Middle frontal gyrus (tissue), 1 donor: Measurements from ENCODE around the gene SLU7.

Experiments used
- DNase-seq: peaks from one replicate; pipeline ENCODE4 v3.0.0-alpha.2; 2015; ENCODE audit warnings: low spot score; ENCODE audit errors: extremely low spot score

The SLU7 gene

DNA sequence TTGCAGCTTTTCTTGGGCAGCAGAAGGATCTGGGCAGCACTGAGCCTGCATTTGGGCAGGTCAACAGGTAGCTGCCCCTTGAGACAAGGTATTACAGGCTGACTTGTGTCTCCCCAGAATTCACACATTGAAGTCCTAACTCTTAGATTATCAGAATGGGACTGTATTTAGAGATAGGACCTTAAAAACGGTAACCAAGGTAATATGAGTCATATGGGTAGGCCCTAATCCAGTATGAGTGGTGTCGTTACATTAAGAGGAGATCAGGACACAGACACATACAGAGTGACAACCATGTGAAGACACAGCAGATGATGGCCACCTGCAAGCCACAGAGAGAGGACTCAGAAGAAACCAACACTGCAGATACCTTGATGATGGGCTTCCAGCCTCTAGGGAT lies 51.6 kb downstream of the SLU7 start:
- no peak for DNase-seq

DNA sequence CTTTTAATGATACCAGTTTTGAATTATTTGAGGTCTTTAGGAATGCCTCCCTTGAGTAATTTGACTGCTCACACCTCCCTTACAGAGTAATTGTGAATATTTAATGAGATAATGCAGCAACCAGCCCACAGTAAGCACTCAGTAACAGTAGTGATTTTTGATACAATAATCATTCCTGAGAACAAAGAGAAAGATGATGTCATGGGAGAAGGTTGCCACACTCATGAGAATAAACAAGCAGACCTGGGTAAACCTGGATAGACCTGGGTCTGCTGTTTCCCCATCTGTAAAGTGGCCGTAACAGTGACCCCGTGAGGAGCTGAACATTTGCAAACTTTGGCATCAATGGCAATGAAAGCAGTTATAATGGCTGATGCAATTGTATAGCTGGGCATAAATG lies 52.7 kb downstream of the SLU7 start:
- DNase-seq: no peak

DNA sequence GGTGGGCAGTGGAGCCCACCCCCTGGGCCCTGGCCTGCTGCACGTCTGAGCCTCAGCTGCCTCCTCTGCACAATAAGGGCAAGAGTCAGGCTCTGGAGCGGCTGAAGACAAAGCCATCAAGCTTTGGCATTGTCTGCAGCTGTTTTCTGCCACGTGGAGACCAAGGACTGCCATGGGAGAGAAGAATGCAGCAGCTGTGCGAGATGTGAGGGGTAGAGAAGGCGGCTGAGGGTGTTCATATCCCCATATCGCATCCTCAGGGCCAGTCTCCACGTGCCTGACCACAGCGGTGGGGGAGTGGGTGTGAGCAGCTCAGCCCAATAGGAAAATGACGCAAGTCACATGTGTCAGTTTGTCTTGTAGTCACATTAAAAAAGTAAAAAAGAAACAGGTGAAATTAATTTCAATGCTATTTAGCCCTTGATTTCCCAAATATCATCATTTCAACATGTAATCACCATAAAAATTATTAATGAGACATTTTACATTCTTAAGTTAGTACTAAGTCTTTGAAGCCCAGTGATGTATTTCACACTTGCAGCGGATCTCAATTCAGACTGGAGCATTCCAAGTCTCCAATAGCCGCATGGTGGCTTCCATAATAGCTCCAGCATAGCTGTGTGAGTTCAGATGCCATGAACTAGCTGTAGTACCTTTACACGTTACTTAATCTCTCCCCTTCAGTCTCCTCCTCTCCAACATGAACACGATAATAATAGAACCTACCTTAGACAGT lies 55.1 kb downstream of the SLU7 start:
- DNase-seq: no peak

DNA sequence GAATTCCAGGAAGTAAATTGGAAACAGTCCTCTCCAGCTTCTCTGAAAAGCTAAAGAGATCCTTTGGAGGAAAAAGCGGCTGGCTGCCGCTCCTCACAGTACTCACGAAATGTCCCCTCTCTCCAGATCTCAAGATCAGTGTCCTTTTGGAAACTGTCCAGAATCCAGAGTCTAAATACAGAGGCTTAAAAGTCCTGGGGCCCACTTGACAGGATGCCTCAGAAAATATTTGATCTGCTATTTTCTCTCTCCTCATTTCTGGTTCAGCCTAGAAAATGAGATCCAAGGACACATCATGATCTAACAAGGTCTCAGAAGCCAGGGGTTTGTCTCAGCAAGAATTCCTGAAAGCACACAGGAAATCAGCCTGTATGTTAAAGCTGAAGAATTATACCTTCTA lies 55.7 kb downstream of the SLU7 start:
- no peak for DNase-seq

DNA sequence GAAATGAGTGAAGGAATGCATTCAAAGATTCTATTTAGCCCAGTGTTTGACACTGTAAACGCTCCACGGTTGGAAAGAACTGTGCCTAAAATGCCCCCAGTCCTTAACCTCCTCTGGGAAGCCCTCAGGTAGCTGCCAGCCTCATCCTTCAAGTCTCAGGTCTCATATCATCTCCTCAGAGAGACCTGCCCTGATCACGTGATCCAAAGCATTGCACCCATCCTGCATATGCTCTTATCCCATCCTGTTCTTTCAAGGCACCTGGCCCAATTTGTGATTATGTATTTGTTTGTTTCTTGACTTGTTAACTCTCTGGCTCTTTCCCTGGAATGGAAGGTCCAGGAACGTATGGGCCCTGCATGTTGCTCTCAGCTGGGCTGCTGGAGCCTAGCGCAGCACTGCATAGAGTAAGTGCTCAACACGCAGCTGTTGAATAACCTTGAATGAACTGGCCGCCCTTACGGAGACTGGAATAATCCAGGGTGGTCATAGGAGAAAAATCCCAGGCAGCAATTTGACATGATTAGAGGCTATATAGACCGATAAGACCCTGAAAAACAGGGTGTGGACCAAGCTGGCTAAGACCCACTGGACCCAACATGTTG lies 57.2 kb downstream of the SLU7 start:
- DNase-seq: no peak

DNA sequence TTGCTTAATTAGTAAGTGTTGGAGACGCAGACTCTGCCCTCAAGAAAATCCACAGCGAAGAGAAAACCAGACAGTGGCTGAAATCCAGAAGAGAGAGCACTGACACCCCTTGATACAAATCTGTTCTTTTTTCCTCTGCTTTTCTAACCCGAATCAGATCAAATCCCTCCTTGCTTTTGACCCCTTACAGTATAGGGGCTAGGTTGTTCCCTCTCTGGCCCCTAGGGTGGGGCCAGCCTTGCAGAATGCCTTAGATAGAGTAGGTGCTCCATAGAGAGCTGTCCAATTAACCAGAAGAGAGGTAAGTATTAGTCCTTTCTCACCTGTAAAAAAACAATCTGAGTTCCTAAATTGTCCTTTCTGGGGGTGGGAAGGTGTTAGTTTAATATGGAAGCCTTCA lies 58.6 kb downstream of the SLU7 start:
- DNase-seq: no peak

DNA sequence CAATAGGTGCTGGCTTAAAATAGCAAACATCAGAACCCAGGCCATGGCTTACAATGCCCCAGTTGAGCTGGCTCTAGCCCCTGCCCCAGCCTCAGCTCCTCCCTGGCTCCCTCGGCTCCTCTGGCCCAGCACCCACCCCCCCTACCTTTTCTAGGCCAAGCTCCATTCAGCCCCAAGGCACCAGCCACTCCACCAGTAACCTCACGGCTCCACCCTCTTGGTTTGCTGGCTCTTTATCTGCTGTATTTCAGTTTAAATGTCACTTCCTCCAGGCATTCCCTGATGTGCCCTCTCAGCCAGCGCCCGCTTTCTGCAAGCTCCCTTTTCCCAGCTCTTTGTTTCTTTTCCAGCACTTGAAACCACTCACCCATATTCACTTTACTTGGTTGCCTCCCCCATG lies 59.1 kb downstream of the SLU7 start:
- no peak for DNase-seq

DNA sequence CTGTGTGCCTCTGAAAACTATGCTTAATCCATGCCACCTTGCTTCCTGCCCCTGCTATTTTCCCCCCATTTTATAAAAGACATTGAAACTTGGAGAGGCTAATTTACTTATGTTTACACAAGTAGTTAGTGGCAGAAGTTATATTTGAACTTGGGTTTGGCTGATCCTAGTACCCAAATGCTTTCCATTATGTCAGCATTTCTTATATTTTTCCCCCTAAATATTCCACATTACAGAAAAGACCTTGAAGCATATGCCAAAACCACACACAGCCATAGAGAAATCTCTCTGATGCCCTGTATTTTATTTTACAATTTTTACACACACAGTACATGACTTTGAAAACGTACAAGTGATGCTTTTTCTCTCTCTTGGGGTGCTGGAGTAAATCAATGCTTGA lies 59.6 kb downstream of the SLU7 start:
- no peak for DNase-seq

DNA sequence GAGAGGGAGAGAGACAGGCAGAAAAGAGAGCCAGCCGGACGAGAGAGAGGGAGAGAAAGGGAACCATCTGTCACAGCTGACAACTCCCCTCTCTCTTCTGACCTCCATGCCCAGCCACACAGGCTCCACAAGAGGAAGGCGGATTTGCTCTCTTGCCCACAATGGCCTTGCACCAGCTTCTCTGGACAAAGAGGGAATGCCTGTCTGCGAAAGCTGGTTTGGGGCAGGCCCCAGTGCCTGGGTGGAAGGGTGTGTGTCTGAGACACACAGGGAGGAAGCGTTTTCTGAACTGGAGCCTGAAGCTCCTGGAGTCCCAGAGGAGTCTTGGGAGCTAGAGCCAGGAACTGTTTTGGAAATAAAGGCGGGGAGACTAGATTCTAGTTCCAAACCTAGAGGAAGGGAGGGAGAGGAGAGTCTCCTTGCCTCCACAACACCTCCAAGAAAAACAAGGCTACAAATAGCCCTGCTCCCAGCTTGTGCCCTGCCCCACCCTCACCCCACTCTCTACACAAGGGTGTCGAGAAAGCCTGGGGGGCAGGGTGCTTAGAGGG lies 60.9 kb downstream of the SLU7 start:
- DNase-seq: no peak

DNA sequence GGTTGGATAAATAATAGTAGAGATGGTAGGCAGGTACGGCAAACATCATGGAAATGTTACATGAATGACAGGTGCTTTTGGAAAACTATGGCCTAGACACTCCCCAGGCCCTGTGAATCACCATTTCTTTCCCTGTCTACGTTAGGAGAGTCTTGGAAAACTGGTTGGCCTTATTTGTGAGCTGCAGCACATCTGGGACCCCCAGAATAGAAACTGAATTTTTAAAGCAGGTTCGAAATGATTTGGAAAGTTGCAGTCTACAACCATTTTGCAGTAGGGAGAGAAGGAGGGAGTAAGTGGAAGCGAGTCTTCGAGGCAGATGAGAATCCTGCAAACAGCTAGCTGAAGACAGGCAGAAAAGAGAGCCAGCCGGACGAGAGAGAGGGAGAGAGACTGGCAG lies 61.5 kb downstream of the SLU7 start:
- no peak for DNase-seq

DNA sequence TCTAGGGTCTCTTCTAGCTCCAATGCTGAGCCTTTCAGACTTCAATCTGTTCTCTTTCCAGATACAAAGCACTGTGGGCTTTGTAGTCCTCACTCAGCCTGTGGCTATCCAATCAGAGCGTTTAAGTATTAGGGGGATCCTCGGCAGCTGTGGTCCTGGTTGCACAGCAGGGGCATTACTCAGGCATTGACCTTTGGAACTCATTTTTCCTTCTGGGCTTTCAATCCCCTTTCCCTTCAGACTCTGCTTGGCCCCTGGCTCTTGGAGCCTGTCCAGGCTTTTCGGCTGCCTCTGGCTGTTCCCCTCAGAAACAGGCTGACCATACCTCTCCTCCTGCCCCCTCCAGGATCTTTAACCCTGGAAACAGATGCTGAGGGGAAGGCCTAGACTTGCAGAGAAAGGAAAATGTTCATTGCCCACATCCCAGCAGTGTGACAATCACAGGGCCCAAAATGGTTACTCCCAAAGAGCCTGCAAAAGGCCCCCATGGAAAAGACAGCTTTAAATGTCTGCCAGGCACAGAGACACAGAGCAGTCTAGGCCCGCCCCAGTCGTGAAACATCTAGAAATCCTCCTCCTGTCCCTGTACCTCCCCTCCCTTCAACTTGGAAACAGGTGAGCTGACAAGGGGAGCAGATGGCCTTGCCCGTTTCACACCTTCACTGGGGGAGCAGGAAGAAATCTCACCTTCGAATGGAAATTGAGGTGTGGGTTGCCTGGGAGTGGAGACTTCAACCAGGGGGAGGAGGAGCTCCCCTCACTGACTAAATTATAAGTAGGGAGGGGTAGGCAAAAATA lies 62.1 kb downstream of the SLU7 start:
- no peak for DNase-seq

DNA sequence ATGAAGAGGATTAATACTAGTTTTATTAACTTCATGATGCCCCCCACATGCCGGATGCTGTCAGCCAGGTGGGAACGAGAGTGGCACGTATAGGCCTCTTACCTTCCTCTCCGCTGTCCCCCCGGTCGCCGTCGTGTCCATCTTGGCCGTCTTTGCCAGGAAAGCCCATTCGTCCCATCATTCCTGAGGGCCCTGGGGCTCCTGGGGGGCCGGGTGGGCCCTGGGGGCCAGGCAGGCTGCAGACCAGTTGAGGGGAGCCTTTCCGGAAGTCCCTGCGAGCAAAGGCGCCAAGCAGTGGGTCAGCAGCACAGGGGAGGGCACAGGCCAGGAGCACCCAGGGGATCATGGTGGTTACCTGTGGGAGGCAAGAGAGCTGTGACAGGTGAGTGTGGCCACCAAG lies 64.2 kb downstream of the SLU7 start:
- DNase-seq: no peak

DNA sequence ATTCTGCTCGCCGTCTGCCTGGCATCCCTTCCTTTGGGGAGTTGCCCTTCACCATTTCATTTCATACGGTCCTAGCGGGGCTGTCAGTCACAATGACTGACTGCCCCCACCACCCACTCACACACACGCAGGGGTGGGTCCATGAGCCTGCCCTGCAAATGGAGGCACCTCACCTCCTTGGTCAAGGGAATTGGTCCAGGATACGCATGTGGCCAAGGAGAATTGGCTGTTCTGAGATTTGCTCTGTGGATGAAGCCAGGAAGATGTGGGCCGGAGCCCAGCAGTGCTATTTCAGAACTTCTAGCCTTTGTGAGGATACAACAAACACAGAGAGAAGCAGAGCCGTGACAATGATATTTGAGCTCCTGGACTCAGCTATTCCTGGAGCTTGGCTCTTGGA lies 65.5 kb downstream of the SLU7 start:
- DNase-seq: peak; percentile 15

DNA sequence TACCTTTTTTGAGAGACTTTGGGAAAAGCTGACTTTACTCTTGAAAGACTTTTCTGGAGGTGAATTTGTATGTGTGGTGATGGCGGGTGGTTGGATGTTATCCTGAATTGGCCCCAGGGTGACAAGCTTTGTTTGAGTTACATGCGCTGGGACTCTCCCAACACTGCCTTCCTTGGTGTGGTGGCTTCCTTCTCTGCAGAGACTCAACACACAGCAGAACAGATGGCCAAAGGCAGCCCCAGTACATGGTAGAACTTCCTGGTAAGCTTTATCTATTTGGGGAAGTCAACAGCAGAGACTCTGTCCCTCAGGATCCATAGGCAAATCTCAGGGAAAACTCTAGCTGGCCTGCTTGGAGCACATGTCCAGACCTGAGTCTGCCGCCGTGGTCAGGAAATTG lies 66.6 kb downstream of the SLU7 start:
- DNase-seq: no peak
